Fibroblast of lung (primary cell): ENCODE measurements around the gene GSE1. TPM values are rescaled to one million over a fixed set of nuclear protein-coding genes. Genes with fewer than 3 reads are reported as not detected.

Experiments
- DNase-seq, 2 donors: peaks; one replicate each; pipeline versions ENCODE4 v3.0.0 to v3.0.0-alpha.2; 2010; ENCODE audit warnings: low read depth in 2 of 2
- H2AFZ ChIP-seq: 2 replicates; pipeline ENCODE4 v1.5.1; 2012; ENCODE audit warnings: low read length, control low read depth, inconsistent platforms
- H3K27ac ChIP-seq: 2 replicates; pipeline ENCODE4 v1.5.1; 2011; ENCODE audit warnings: low read length, control low read depth; ENCODE audit not compliant: insufficient read depth
- H3K27me3 ChIP-seq: 2 replicates; pipeline ENCODE4 v1.5.1; 2011; ENCODE audit warnings: mild to moderate bottlenecking, low read length; ENCODE audit not compliant: control insufficient read depth, insufficient read depth
- H3K36me3 ChIP-seq: 2 replicates; pipeline ENCODE4 v1.5.1; 2011; ENCODE audit warnings: low read length; ENCODE audit not compliant: control insufficient read depth, insufficient read depth
- H3K4me1 ChIP-seq: 2 replicates; pipeline ENCODE4 v1.5.1; 2011; ENCODE audit warnings: low read length; ENCODE audit not compliant: control insufficient read depth, insufficient read depth; ENCODE audit errors: extremely low read depth
- H3K4me2 ChIP-seq: 2 replicates; pipeline ENCODE4 v1.5.1; 2011; ENCODE audit warnings: low read length, control low read depth; ENCODE audit not compliant: insufficient read depth; ENCODE audit errors: extremely low read depth
- H3K4me3 ChIP-seq, 4 experiments: fragments of 200-600 bp in 1 of 4; sonication (generic) in 1 of 4; replicated peaks in 1 of 4; 2 replicates each; pipeline ENCODE4 v1.5.1; 2011 to 2016; ENCODE audit warnings: low read length in 4 of 4, low read depth in 3 of 4, mild to moderate bottlenecking in 3 of 4, control low read depth in 2 of 4, inconsistent platforms in 1 of 4, mixed read lengths in 1 of 4; ENCODE audit not compliant: insufficient read depth in 1 of 4; ENCODE audit errors: control extremely low read depth in 1 of 4
- H3K79me2 ChIP-seq: 2 replicates; pipeline ENCODE4 v1.5.1; 2012; ENCODE audit warnings: mild to moderate bottlenecking, low read length, inconsistent platforms; ENCODE audit not compliant: control insufficient read depth, insufficient read depth
- H3K9ac ChIP-seq: 2 replicates; pipeline ENCODE4 v1.5.1; 2011; ENCODE audit warnings: mild to moderate bottlenecking, low read length, control low read depth; ENCODE audit not compliant: insufficient read depth
- H3K9me3 ChIP-seq: 2 replicates; pipeline ENCODE4 v1.5.1; 2012; ENCODE audit warnings: low read depth, low read length; ENCODE audit not compliant: control insufficient read depth, insufficient read depth
- H4K20me1 ChIP-seq: 2 replicates; pipeline ENCODE4 v1.5.1; 2011; ENCODE audit warnings: low read length; ENCODE audit not compliant: control insufficient read depth, insufficient read depth; ENCODE audit errors: extremely low read depth
- CTCF ChIP-seq, 2 donors: IDR thresholded peaks in 1 of 2; conservative IDR thresholded peaks in 1 of 2; 1 replicate in 1 of 2; 2 replicates in 1 of 2; pipeline ENCODE4 v1.5.1; 2011 to 2012; ENCODE audit warnings: low read length in 2 of 2, control low read depth in 1 of 2, inconsistent platforms in 1 of 2, low read depth in 1 of 2, mild to moderate bottlenecking in 1 of 2
- EZH2 ChIP-seq: IDR thresholded peaks from 2 replicates; pipeline ENCODE4 v1.5.1; 2012; ENCODE audit warnings: low read length, control low read depth, mild to moderate bottlenecking; ENCODE audit errors: missing control alignments
- polyA plus RNA-seq, 2 donors: library from polyadenylated mRNA; depleted of rRNA in 1 of 2; stranded (reverse) in 1 of 2; unstranded in 1 of 2; fragments of >200 nt; gene quantifications; 2 replicates each; pipeline ENCODE4 v1.2.1, GENCODE V29; 2011 to 2012; ENCODE audit warnings: missing spikeins in 1 of 2
- total RNA-seq: library from RNA; depleted of rRNA; stranded (reverse); fragments of >200 nt; gene quantifications from 2 replicates; pipeline ENCODE4 v1.2.1, GENCODE V29; 2014

GSE1 gene
- total and polyA plus RNA-seq, 2 donors (not counting 1 experiment from before 2014, with no cell fraction given): 11.0 to 35.7 TPM

- Histone ChIP-seq H4K20me1 (peaks cover 2% of the 10 kb centered on the region), H3K4me3 (no peak overlapping the region), H3K27me3 (no peaks in the 10 kb centered on the region)
Measured at GRCh38 chr16:85593494-85594221, 19.5 kb upstream of the GSE1 start.

DNA sequence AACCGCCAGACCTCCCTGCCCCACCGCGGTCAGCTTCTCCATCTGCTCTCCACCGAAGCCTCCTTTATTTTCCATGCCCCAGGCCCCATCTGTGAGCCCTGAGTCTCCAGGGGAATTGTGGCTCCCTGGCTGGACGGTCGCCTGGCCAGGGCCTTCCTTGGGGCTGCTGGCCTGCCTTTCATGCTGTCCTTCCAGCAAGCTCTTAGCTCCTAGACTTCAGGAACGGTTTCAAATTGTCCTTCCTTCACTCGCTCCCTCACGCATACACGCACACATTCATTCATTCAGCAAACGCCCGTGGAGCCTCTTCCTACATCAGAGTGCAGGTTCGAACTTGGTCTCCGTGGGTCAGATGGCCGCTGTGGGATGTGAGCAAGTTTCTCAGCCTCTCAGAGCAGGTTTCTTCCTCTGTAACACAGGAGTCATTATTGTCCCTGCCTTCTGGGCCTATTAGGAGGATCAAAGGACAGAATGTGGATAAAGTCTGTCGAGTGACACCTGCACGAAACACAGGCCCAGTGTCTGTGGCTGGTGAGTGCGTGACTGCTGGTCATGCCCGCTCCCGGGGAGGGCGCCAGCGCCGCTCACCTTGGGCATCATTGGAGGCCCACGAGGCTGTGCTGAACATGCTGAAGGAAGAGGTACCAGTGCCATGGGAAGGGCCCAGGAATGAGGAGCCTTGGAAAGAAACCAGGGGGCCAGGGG lies 18.7 kb upstream of the GSE1 start:
- H3K9ac ChIP-seq: no peak overlapping the region
- H3K4me1 ChIP-seq: peaks cover 3% of the 10 kb centered on the region
- no peaks in the 10 kb centered on the region for H3K9me3 ChIP-seq
- H3K36me3 ChIP-seq: no peaks in the 10 kb centered on the region
- H2AFZ ChIP-seq: no peak overlapping the region
- no peaks in the 10 kb centered on the region for H3K27me3 ChIP-seq
- no peak for DNase-seq
- no peak overlapping the region for H3K27ac ChIP-seq
- peaks cover 7% of the 10 kb centered on the region for H3K79me2 ChIP-seq
- no peak overlapping the region for H3K4me3 ChIP-seq
- TF ChIP-seq EZH2 (no peak), CTCF (conservative IDR thresholded peaks at IDR 0.05 in 1 of 2, IDR thresholded peaks at IDR 0.05 in 1 of 2; ENCODE audit: low read depth in 1 of 2, low read length in 2 of 2) (no peak)
- H4K20me1 ChIP-seq: peaks cover 2% of the 10 kb centered on the region
- H3K4me2 ChIP-seq: no peak overlapping the region

More at GRCh38 chr16:85593494-85594221, 19.5 kb upstream of the GSE1 start:
- H3K36me3 ChIP-seq: no peaks in the 10 kb centered on the region
- no peaks in the 10 kb centered on the region for H3K9me3 ChIP-seq
- peaks cover 8% of the 10 kb centered on the region for H3K79me2 ChIP-seq
- H3K4me2 ChIP-seq: no peak overlapping the region
- H2AFZ ChIP-seq: no peak overlapping the region
- peaks cover 3% of the 10 kb centered on the region for H3K4me1 ChIP-seq
- no peak overlapping the region for H3K9ac ChIP-seq
- no peak overlapping the region for H3K27ac ChIP-seq
- DNase-seq: no peak
- TF ChIP-seq EZH2 (no peak), CTCF (conservative IDR thresholded peaks at IDR 0.05 in 1 of 2, IDR thresholded peaks at IDR 0.05 in 1 of 2; ENCODE audit: low read depth in 1 of 2, low read length in 2 of 2) (no peak)

- DNase-seq: no peak
- H2AFZ ChIP-seq: no peak overlapping the region
- no peak overlapping the region for H3K4me3 ChIP-seq
- H3K4me2 ChIP-seq: no peak overlapping the region
- H4K20me1 ChIP-seq: peaks cover 2% of the 10 kb centered on the region
- no peak for TF ChIP-seq EZH2
- TF ChIP-seq CTCF (conservative IDR thresholded peaks at IDR 0.05 in 1 of 2, IDR thresholded peaks at IDR 0.05 in 1 of 2; ENCODE audit: low read depth in 1 of 2, low read length in 2 of 2): no peak
- H3K27ac ChIP-seq: no peak overlapping the region
- no peaks in the 10 kb centered on the region for H3K27me3 ChIP-seq
- no peaks in the 10 kb centered on the region for H3K9me3 ChIP-seq
- H3K79me2 ChIP-seq: peaks cover under 1% of the 10 kb centered on the region
- H3K9ac ChIP-seq: no peak overlapping the region
- H3K36me3 ChIP-seq: no peaks in the 10 kb centered on the region
- H3K4me1 ChIP-seq: peaks cover 3% of the 10 kb centered on the region
Measured at GRCh38 chr16:85594978-85595661, 18.0 kb upstream of the GSE1 start.
